ENCODE data around the gene TOMM70. TPM values are rescaled to one million over a fixed set of nuclear protein-coding genes. Genes with fewer than 3 reads are reported as not detected.

The TOMM70 gene
- total and polyA plus RNA-seq, 10 of the 15 experiments (the other 5 are each of a cell fraction or from before 2014, with no cell fraction given): 12.7 to 64.1 (median 41.3) TPM

GRCh38 chr3:100401674-100402041 is 769 bp upstream of the TOMM70 start (continued):
- TF ChIP-seq ZBTB40 (IDR thresholded peaks at IDR 0.05; ENCODE audit: borderline replicate concordance) (no peak), ATF2 (IDR thresholded peaks at IDR 0.05; ENCODE audit: low read length) (no peak), ZSCAN29 (IDR thresholded peaks at IDR 0.05) (peak; percentile 84), MTA2 (IDR thresholded peaks at IDR 0.05; ENCODE audit: low read depth) (no peak), IKZF2 (IDR thresholded peaks at IDR 0.05) (no peak), CBX3 (IDR thresholded peaks at IDR 0.05; ENCODE audit: borderline replicate concordance, low read depth) (no peak), ZNF592 (IDR thresholded peaks at IDR 0.05) (no peak), ETV6 (conservative IDR thresholded peaks at IDR 0.05 in 1 of 2, IDR thresholded peaks at IDR 0.05 in 1 of 2; ENCODE audit: borderline replicate concordance in 1 of 2, low read depth in 1 of 2) (no peak), ZNF207 (IDR thresholded peaks at IDR 0.05; ENCODE audit: borderline replicate concordance) (no peak; the same call in 1 of the 2 replicates), PRDM15 (CRISPR knock-in tag; IDR thresholded peaks at IDR 0.05) (no peak), JUND (IDR thresholded peaks at IDR 0.05; ENCODE audit: low read depth, low read length) (no peak), NFIC (IDR thresholded peaks at IDR 0.05; ENCODE audit: low read depth, low read length) (no peak), RUNX3 (IDR thresholded peaks at IDR 0.05; ENCODE audit: low read length) (peak; percentile 3; the same call in 1 of the 2 replicates), PML (IDR thresholded peaks at IDR 0.05; ENCODE audit: low read length) (no peak), JUNB (IDR thresholded peaks at IDR 0.05) (no peak), MLLT1 (IDR thresholded peaks at IDR 0.05) (peak; percentile 17; the same call in 1 of the 2 replicates)
